Cardiac muscle cell (in vitro differentiated cells and primary cell): ENCODE data around the gene OTC. TPM values are rescaled to one million over a fixed set of nuclear protein-coding genes. Genes with fewer than 3 reads are reported as not detected.

Experiments used
- DNase-seq, 2 donors: peaks; one replicate each; pipeline versions ENCODE4 v3.0.0 to v3.0.0-alpha.2; 2010 to 2017; ENCODE audit warnings: low read depth in 1 of 2, low spot score in 1 of 2
- H3K27ac ChIP-seq: fragments of 200-600 bp; sonication (generic); 2 replicates; pipeline ENCODE4 v1.5.1; 2016
- H3K27me3 ChIP-seq: fragments of 200-600 bp; sonication (generic); 2 replicates; pipeline ENCODE4 v1.6.0; 2016; ENCODE audit warnings: control low read depth
- H3K36me3 ChIP-seq: fragments of 200-600 bp; sonication (generic); 2 replicates; pipeline ENCODE4 v1.5.1; 2016; ENCODE audit warnings: control low read depth
- H3K4me1 ChIP-seq: fragments of 200-600 bp; sonication (generic); 2 replicates; pipeline ENCODE4 v1.8.1; 2017; ENCODE audit warnings: low read depth, mild to moderate bottlenecking, mixed run types
- H3K4me3 ChIP-seq: fragments of 200-600 bp; sonication (generic); 2 replicates; pipeline ENCODE4 v1.5.1; 2016; ENCODE audit warnings: mild to moderate bottlenecking
- H3K9me3 ChIP-seq: fragments of 200-600 bp; sonication (generic); 2 replicates; pipeline ENCODE4 v1.5.1; 2017; ENCODE audit warnings: low read depth, mild to moderate bottlenecking, control low read depth
- polyA plus RNA-seq: library from polyadenylated mRNA; unstranded; fragments of >200 nt; fragmentation: Nextera tagmentation; extraction: Ambion mirVana; gene quantifications from 2 replicates; pipeline ENCODE4 v1.2.1, GENCODE V29; 2016
- total RNA-seq: library from RNA; depleted of rRNA; stranded (reverse); fragments of >200 nt; gene quantifications from 2 replicates; pipeline ENCODE4 v1.2.3, GENCODE V29; 2016
- TF ChIP-seq, protein P1 (sequence below): IDR thresholded peaks from 2 replicates; pipeline ENCODE4 v1.5.1; 2012; ENCODE audit warnings: low read depth, mild to moderate bottlenecking, low read length

OTC gene
- total and polyA plus RNA-seq, 2 experiments from 2014 or later: not detected

DNA sequence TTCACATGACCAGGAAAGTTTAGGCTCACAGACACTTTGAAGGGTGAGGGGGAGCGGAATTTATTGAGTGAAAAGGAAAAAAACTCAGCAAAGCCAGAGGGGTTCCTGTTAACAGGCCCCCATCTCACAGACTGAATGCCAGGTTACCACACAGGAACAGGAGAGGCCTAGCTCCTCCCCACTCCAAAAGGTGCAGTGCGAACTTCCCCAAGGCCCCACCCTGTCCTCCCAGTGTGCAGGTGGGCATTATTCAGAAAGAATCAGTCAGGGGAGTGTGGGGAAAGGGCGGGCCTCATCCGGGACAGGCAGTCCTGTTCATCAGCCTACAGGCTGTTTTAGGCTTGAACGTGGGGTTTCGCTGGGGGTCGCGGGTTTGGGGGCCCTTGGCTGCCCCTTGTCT is 4.0 kb downstream of the OTC start:
- H3K4me1 ChIP-seq: no peaks in the 10 kb centered on the region
- TF ChIP-seq, protein P1, sequence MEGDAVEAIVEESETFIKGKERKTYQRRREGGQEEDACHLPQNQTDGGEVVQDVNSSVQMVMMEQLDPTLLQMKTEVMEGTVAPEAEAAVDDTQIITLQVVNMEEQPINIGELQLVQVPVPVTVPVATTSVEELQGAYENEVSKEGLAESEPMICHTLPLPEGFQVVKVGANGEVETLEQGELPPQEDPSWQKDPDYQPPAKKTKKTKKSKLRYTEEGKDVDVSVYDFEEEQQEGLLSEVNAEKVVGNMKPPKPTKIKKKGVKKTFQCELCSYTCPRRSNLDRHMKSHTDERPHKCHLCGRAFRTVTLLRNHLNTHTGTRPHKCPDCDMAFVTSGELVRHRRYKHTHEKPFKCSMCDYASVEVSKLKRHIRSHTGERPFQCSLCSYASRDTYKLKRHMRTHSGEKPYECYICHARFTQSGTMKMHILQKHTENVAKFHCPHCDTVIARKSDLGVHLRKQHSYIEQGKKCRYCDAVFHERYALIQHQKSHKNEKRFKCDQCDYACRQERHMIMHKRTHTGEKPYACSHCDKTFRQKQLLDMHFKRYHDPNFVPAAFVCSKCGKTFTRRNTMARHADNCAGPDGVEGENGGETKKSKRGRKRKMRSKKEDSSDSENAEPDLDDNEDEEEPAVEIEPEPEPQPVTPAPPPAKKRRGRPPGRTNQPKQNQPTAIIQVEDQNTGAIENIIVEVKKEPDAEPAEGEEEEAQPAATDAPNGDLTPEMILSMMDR: no peak
- no peaks in the 10 kb centered on the region for H3K36me3 ChIP-seq
- H3K9me3 ChIP-seq: no peaks in the 10 kb centered on the region
- no peak for DNase-seq
- H3K27me3 ChIP-seq: no peaks in the 10 kb centered on the region
- no peak overlapping the region for H3K27ac ChIP-seq
- H3K4me3 ChIP-seq: no peak overlapping the region

- Histone ChIP-seq H3K9me3 (no peaks in the 10 kb centered on the region), H3K36me3 (no peaks in the 10 kb centered on the region), H3K4me3 (no peak overlapping the region), H3K27ac (no peak overlapping the region), H3K4me1 (no peaks in the 10 kb centered on the region), H3K27me3 (no peaks in the 10 kb centered on the region)
- peak in 1 of 2 donors; percentile 10 for DNase-seq
- TF ChIP-seq, protein P1: no peak
Observed at GRCh38 chrX:38357747-38358673, 5.6 kb downstream of the OTC start.

GRCh38 chrX:38363046-38363445 is 10.6 kb downstream of the OTC start:
- TF ChIP-seq, protein P1: no peak
- no peaks in the 10 kb centered on the region for H3K27me3 ChIP-seq
- DNase-seq: no peak
- H3K36me3 ChIP-seq: no peaks in the 10 kb centered on the region
- no peaks in the 10 kb centered on the region for H3K4me1 ChIP-seq
- H3K27ac ChIP-seq: no peak overlapping the region
- H3K4me3 ChIP-seq: no peak overlapping the region
- H3K9me3 ChIP-seq: no peaks in the 10 kb centered on the region

DNA sequence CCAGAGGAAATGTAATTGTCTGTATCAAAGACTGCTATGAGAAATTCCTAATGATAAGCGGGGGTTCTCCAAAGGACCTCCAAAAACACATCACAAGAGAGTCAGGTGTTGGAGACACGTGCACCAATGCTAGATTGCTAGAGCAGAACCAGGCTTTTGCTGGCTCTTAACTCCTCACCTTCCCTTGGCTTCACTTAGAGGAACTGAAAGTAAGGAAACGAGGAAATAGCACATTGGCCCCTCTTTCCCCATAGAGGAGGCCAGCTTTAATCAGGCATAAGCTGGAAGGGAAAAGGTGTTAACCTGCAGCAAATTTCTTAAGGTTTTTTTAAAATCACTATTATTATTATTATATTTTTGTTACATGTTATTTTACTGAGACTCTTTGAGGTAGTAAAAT is 13.6 kb downstream of the OTC start:
- Histone ChIP-seq H3K36me3 (no peaks in the 10 kb centered on the region), H3K27ac (no peak overlapping the region), H3K9me3 (no peaks in the 10 kb centered on the region), H3K4me1 (no peaks in the 10 kb centered on the region), H3K4me3 (no peak overlapping the region), H3K27me3 (no peaks in the 10 kb centered on the region)
- TF ChIP-seq, protein P1: no peak
- no peak for DNase-seq

- H3K27me3 ChIP-seq: no peaks in the 10 kb centered on the region
- H3K27ac ChIP-seq: no peak overlapping the region
- H3K4me1 ChIP-seq: no peaks in the 10 kb centered on the region
- no peak overlapping the region for H3K4me3 ChIP-seq
- H3K36me3 ChIP-seq: no peaks in the 10 kb centered on the region
- no peaks in the 10 kb centered on the region for H3K9me3 ChIP-seq
- DNase-seq: no peak
- TF ChIP-seq, protein P1: no peak
Observed at GRCh38 chrX:38368774-38369173, 16.4 kb downstream of the OTC start.
